ENCODE results near the gene STXBP2.

DNA sequence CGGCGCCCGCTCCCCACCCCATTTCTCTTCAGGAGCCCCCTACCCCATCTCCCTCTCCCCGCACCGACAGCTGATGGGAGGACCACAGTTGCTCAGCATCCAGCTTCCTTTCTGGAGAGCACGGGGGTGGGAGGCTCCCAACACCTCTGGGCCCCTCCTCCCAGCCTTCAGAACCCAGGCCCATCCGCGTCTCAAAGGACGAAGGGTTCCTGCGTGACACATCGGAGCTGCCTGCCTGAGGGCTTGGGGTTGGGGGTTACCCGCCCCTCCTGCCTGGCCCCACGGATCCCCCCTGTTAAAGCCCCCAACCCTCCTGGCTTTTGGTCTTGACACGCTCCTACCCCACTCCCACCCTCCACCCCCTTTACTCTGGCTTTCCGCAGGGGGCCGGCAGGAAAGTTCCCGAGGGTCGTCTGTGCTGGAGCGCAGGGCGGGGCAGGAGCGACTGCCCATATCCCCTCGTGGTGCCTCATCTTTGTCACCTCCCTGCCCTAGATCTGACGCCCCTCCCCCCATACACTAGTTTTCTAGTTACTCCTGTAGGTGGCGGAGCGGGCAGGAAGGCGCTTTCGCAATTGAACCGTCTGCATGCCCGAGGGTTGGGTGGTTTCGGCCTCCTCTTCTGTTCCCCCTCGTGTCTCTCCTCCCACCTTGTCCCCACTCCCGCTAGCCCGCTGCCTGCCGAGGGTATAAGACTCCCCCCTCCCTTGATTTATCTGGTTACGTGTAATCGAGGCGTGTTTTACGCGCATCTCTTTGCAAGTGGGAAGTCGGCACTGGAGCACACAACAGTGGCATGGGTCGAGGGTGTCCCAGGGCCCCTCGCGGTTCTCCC lies 44.6 kb downstream of the STXBP2 start:
- TF ChIP-seq, protein P1, sequence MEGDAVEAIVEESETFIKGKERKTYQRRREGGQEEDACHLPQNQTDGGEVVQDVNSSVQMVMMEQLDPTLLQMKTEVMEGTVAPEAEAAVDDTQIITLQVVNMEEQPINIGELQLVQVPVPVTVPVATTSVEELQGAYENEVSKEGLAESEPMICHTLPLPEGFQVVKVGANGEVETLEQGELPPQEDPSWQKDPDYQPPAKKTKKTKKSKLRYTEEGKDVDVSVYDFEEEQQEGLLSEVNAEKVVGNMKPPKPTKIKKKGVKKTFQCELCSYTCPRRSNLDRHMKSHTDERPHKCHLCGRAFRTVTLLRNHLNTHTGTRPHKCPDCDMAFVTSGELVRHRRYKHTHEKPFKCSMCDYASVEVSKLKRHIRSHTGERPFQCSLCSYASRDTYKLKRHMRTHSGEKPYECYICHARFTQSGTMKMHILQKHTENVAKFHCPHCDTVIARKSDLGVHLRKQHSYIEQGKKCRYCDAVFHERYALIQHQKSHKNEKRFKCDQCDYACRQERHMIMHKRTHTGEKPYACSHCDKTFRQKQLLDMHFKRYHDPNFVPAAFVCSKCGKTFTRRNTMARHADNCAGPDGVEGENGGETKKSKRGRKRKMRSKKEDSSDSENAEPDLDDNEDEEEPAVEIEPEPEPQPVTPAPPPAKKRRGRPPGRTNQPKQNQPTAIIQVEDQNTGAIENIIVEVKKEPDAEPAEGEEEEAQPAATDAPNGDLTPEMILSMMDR (IDR thresholded peaks at IDR 0.05), result peak; percentile 31 to 69 (median 50)
- TF ChIP-seq POLR2A (IDR thresholded peaks at IDR 0.05), result no peak

Data from esophagus squamous epithelium (tissue), 4 donors.